Chondrocyte (in vitro differentiated cells): ENCODE data around the gene IL10RA. TPM values are rescaled to one million over a fixed set of nuclear protein-coding genes. Genes with fewer than 3 reads are reported as not detected.

ENCODE experiments used
- DNase-seq: peaks from one replicate; pipeline ENCODE4 v3.0.0; 2021; ENCODE audit warnings: mixed read lengths, low spot score
- H3K27ac Mint-ChIP-seq: one replicate; pipeline ENCODE4 v1.8.0; 2021; ENCODE audit warnings: mild to moderate bottlenecking, moderate library complexity, mixed read lengths; ENCODE audit not compliant: unreplicated experiment
- H3K27me3 Mint-ChIP-seq: 2 replicates; pipeline ENCODE4 v1.8.0; 2021; ENCODE audit warnings: low read depth, mixed read lengths
- H3K36me3 Mint-ChIP-seq: 2 replicates; pipeline ENCODE4 v1.8.0; 2021; ENCODE audit warnings: low read depth, mixed read lengths
- H3K4me1 Mint-ChIP-seq: 2 replicates; pipeline ENCODE4 v1.8.0; 2021; ENCODE audit warnings: low read depth, mild to moderate bottlenecking, mixed read lengths
- H3K4me3 Mint-ChIP-seq: one replicate; pipeline ENCODE4 v1.8.0; 2021; ENCODE audit warnings: mild to moderate bottlenecking, moderate library complexity, mixed read lengths; ENCODE audit not compliant: unreplicated experiment
- H3K9me3 Mint-ChIP-seq: 2 replicates; pipeline ENCODE4 v1.8.0; 2021; ENCODE audit warnings: low read depth, mixed read lengths
- total RNA-seq: library from RNA; stranded (reverse); gene quantifications from 3 replicates; pipeline ENCODE4 v1.2.1, GENCODE V29; 2021
- TF ChIP-seq, protein P1 (sequence below): fragments of 200-600 bp; sonication (generic); IDR thresholded peaks from 2 replicates; pipeline ENCODE4 v1.5.0; 2021; ENCODE audit warnings: antibody characterized with exemption, mild to moderate bottlenecking, moderate library complexity

IL10RA gene
- total RNA-seq, 1 donor from 2014 or later = 0.12 TPM

- TF ChIP-seq, protein P1, sequence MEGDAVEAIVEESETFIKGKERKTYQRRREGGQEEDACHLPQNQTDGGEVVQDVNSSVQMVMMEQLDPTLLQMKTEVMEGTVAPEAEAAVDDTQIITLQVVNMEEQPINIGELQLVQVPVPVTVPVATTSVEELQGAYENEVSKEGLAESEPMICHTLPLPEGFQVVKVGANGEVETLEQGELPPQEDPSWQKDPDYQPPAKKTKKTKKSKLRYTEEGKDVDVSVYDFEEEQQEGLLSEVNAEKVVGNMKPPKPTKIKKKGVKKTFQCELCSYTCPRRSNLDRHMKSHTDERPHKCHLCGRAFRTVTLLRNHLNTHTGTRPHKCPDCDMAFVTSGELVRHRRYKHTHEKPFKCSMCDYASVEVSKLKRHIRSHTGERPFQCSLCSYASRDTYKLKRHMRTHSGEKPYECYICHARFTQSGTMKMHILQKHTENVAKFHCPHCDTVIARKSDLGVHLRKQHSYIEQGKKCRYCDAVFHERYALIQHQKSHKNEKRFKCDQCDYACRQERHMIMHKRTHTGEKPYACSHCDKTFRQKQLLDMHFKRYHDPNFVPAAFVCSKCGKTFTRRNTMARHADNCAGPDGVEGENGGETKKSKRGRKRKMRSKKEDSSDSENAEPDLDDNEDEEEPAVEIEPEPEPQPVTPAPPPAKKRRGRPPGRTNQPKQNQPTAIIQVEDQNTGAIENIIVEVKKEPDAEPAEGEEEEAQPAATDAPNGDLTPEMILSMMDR = no peak
- H3K27me3 Mint-ChIP-seq = peaks cover 48% of the 10 kb centered on the region
- H3K4me1 Mint-ChIP-seq = peaks cover 3% of the 10 kb centered on the region
- H3K36me3 Mint-ChIP-seq = no peaks in the 10 kb centered on the region
- H3K4me3 Mint-ChIP-seq = no peak overlapping the region
- no peak for DNase-seq
- H3K9me3 Mint-ChIP-seq = no peaks in the 10 kb centered on the region
- H3K27ac Mint-ChIP-seq = no peak overlapping the region
These were observed 5.9 kb upstream of the IL10RA start for GRCh38 chr11:117980280-117980679.

- Mint-ChIP-seq H3K27ac (no peak overlapping the region), H3K9me3 (no peaks in the 10 kb centered on the region), H3K27me3 (peaks cover 51% of the 10 kb centered on the region), H3K4me3 (no peak overlapping the region), H3K36me3 (no peaks in the 10 kb centered on the region), H3K4me1 (peaks cover 4% of the 10 kb centered on the region)
- no peak for DNase-seq
- TF ChIP-seq, protein P1 = no peak
These were observed 5.5 kb upstream of the IL10RA start for GRCh38 chr11:117980720-117981119.

DNA sequence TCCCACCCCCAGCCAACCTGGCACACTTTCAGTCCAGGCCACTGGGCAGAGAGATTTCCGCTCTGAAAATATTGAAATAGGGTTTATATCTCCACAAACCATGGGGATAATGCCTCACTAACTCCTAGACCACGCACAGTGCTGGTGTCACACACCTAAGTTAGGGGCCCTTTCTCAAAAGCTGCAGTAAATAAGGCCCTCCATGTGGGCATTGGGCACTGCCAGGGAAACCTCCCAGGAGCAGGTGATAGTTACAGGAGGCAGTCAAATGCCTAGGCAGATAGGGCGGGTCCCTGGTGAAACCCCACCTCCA is 3.1 kb upstream of the IL10RA start:
- H3K27me3 Mint-ChIP-seq = peaks cover 69% of the 10 kb centered on the region
- no peak overlapping the region for H3K27ac Mint-ChIP-seq
- peaks cover 13% of the 10 kb centered on the region for H3K4me1 Mint-ChIP-seq
- no peaks in the 10 kb centered on the region for H3K36me3 Mint-ChIP-seq
- TF ChIP-seq, protein P1 = no peak
- no peak for DNase-seq
- H3K4me3 Mint-ChIP-seq = no peak overlapping the region
- no peaks in the 10 kb centered on the region for H3K9me3 Mint-ChIP-seq

GRCh38 chr11:117984476-117984875 is 1.7 kb upstream of the IL10RA start:
- Mint-ChIP-seq H3K27ac (no peak overlapping the region), H3K36me3 (no peaks in the 10 kb centered on the region), H3K27me3 (peaks cover 69% of the 10 kb centered on the region), H3K9me3 (no peaks in the 10 kb centered on the region), H3K4me3 (no peak overlapping the region), H3K4me1 (peaks cover 16% of the 10 kb centered on the region)
- no peak for DNase-seq
- TF ChIP-seq, protein P1 = no peak

- no peaks in the 10 kb centered on the region for H3K36me3 Mint-ChIP-seq
- no peak for DNase-seq
- no peak overlapping the region for H3K27ac Mint-ChIP-seq
- no peaks in the 10 kb centered on the region for H3K9me3 Mint-ChIP-seq
- TF ChIP-seq, protein P1 = no peak
- peaks cover 20% of the 10 kb centered on the region for H3K4me1 Mint-ChIP-seq
- peak overlapping the region; percentile 63 for H3K4me3 Mint-ChIP-seq
- H3K27me3 Mint-ChIP-seq = peaks cover 49% of the 10 kb centered on the region
These were observed 884 bp downstream of the IL10RA start for GRCh38 chr11:117986981-117987574.
